NT2/D1 (cell line): ENCODE measurements around the gene COIL.

Source experiments
- SUZ12 ChIP-seq: IDR thresholded peaks from 2 replicates; pipeline ENCODE4 v1.6.1; 2011; ENCODE audit not compliant: insufficient read length, insufficient read depth; ENCODE audit errors: extremely low read depth
- ZNF274 ChIP-seq: IDR thresholded peaks from 2 replicates; pipeline ENCODE4 v1.6.1; 2011; ENCODE audit warnings: mild to moderate bottlenecking, low read depth, low read length

DNA sequence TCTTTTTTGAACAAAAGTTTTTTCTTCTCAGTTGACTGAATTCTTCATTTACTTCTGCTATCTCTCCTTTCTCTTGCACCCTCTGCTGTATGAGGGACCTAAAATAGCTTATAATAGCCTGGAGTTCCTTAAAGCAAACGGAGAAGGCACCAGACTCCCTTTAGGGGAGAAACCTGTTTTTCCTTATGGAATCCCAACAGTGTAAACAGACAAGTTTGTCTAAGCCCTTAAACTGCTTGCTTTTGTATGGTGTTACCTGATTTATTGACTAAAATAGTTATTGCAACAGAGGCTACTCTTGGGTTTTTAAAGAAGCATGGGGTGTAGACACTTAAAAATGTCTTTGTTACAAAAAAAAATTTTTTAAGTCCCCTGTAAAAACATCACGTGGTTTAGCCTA lies 34.1 kb downstream of the COIL start:
- TF ChIP-seq SUZ12 (no peak), ZNF274 (no peak)
